Measurements from ENCODE around the gene IL1F10.
"Not testable (repeated sequence)": the region's sequence is repeated elsewhere in the genome, so short reads cannot be mapped to it uniquely, and the experiment has no call there.

DNA sequence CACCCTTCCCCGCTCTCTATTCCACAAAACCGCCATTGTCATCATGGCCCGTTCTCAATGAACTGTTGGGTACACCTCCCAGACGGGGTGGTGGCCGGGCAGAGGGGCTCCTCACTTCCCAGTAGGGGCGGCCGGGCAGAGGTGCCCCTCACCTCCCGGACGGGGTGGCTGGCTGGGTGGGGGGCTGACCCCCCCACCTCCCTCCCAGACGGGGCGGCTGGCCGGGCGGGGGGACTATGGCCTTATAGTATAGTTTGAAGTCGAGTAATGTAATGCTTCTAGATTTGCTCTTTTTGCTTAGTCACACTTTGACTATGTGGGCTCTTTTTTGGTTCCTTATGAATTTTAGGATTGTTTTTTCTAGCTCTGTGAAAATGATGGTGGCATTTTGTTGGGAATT is 28.5 kb downstream of the IL1F10 start:
- TF ChIP-seq, protein P1, sequence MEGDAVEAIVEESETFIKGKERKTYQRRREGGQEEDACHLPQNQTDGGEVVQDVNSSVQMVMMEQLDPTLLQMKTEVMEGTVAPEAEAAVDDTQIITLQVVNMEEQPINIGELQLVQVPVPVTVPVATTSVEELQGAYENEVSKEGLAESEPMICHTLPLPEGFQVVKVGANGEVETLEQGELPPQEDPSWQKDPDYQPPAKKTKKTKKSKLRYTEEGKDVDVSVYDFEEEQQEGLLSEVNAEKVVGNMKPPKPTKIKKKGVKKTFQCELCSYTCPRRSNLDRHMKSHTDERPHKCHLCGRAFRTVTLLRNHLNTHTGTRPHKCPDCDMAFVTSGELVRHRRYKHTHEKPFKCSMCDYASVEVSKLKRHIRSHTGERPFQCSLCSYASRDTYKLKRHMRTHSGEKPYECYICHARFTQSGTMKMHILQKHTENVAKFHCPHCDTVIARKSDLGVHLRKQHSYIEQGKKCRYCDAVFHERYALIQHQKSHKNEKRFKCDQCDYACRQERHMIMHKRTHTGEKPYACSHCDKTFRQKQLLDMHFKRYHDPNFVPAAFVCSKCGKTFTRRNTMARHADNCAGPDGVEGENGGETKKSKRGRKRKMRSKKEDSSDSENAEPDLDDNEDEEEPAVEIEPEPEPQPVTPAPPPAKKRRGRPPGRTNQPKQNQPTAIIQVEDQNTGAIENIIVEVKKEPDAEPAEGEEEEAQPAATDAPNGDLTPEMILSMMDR (IDR thresholded peaks at IDR 0.05) = not testable (repeated sequence)
- TF ChIP-seq EZH2, EZH2phosphoT487 (IDR thresholded peaks at IDR 0.05): not testable (repeated sequence)
